ENCODE data around the gene C19orf85. TPM values are rescaled to one million over a fixed set of nuclear protein-coding genes. Genes with fewer than 3 reads are reported as not detected.
"Not testable (repeated sequence)": the region's sequence is repeated elsewhere in the genome, so short reads cannot be mapped to it uniquely, and the experiment has no call there.

C19orf85 gene
- polyA plus RNA-seq: not detected

DNA sequence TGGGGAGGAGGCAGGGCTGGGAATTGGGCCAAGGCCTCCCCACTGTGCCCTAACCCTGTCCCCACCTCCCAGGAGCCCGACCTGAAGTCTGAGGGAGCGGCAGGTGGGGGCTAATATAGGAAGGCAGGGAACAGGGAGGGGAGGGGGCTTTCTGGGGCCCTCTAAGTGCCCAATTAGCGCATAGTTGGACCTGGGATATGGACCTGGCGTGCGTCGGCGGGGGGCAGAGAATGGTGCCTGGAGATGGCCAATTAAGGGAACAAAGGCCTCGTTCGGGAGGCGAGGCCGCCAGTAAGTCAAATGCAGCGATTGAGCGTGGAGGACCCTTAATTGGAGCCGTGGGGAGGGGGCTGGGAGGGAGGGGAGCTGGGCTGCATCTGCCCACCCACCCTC lies at the start of gene C19orf85:
Gene C19orf85, minus strand, starts transcription at position 90 of the 393 bp plus-strand sequence. CDS start 197 bp downstream, outside the sequence.
- Mint-ChIP-seq H3K4me3 (no peak within 1 kb of the TSS), H3K27me3 (no peaks in the 10 kb centered on the region), H3K9me3 (no peaks in the 10 kb centered on the region), H3K27ac (no peak within 1 kb of the TSS), H3K36me3 (no peaks in the 10 kb centered on the region), H3K4me1 (peaks cover 10 to 22% (median 17%) of the 10 kb centered on the region in 3 donors)

DNA sequence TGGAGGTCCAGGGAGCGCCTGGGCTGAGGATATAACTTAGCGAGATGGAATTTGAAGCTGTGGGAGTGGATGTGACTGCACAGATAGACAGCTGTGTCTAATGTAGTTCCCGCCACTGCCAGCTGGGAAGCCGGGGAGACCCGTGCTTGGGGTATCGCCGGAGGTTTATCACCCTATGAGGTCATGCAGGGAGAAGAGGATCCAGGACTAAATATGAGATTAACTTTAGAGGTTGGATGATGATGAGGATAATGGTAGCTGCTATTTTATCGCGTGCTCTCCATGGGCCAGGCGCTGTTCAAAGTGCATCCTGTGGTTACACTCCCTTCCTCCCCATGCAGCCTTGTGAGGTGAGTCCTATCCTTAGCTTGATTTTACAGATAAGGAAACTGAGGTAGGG lies 43.6 kb upstream of the C19orf85 start:
- Mint-ChIP-seq H3K36me3 (peaks cover 2% of the 10 kb centered on the region), H3K4me3 (peak overlapping the region in 1 of 4 donors; percentile 7), H3K9me3 (no peaks in the 10 kb centered on the region), H3K4me1 (peaks cover 3 to 12% (median 4%) of the 10 kb centered on the region in 3 donors), H3K27ac (no peak overlapping the region), H3K27me3 (peaks cover 3% of the 10 kb centered on the region)

DNA sequence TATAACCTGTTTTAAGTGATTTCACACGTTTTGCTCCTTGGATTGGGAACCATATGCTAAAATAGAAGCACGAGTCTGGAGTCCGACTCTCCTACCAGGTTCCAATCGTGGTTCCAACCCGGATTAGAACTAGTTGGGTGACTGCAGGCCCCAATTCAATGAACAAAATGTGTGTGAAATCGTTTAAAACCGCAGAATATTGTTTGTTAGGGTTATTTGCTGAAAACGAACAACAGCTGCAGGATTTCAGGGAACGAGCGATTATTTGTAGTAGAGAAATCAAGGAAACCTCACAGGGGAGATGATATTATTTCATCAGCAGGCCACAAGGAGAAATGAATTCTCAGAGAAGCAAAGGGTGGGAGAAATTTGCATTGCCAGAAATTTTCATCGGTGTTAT lies 40.4 kb upstream of the C19orf85 start:
- Mint-ChIP-seq H3K27ac (peak overlapping the region in 1 of 3 donors; percentile 58), H3K9me3 (no peaks in the 10 kb centered on the region), H3K4me3 (peak overlapping the region in 2 of 4 donors; percentile 9 to 26), H3K36me3 (peaks cover 4% of the 10 kb centered on the region), H3K4me1 (peaks cover 5 to 14% (median 7%) of the 10 kb centered on the region in 3 donors), H3K27me3 (no peaks in the 10 kb centered on the region)

DNA sequence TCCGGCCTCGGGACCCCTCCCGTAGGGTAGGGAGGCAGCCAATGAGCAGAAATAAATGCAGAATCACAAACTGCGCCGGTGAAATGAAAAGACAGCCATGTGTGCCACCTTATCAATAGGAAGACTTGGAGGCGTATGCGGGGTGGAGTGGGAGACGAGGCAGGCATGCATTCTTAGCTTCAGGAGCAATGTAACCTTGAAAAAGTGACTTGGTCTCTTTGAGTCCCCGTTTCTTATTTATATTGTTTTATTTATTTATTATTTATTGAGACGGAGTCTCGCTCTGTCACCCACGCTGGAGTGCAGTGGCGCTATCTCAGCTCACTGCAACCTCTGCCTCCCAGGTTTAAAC lies 39.7 kb upstream of the C19orf85 start:
- Mint-ChIP-seq H3K27ac (peak overlapping the region; percentile 91 to 98 (median 93)), H3K9me3 (no peaks in the 10 kb centered on the region), H3K4me3 (peak overlapping the region; percentile 83 to 96 (median 96)), H3K4me1 (peaks cover 5 to 14% (median 7%) of the 10 kb centered on the region in 3 donors), H3K36me3 (peaks cover 4% of the 10 kb centered on the region), H3K27me3 (no peaks in the 10 kb centered on the region)

DNA sequence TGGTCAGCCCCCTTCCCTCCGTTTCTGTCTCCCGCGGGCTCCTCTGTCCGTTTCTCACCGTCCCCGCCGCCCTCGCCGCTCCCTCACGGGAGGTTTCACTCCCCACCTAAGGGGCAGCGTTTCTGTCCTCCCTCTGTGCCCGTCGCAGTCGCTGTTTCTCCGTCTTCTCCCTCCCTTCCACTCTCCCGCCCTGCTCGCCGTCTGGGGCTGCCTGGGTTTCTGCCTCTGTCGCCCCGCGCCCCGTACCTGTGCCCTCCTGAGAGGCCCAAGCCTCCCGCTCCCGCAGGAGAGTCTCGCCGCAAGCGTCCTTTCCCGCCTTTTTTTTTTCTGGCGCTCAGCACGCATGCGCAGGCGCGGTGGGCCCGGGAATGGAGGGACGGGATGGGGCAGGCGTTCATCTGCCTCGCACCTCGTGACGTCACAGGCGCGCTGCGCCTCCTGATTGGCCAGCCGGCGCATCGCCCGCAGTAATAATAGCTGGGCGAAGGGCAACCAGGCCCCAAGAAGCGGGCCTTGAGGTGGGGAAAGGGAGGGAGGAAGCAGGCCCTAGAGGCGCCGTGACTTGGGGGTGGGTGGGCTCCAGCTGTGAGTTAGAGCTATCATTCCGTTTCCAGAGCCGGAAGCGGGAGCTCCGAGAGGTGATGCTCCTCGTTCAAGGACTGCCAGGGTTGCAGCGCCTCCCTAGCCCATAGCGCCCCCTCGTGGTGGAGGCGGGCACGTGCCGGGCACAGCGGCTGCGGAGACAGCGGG lies 39.1 kb upstream of the C19orf85 start:
- Mint-ChIP-seq H3K9me3 (no peaks in the 10 kb centered on the region), H3K4me3 (peak overlapping the region; percentile 83 to 96 (median 96)), H3K27me3 (no peaks in the 10 kb centered on the region), H3K4me1 (peaks cover 5 to 14% (median 7%) of the 10 kb centered on the region in 3 donors), H3K27ac (peak overlapping the region; percentile 91 to 98 (median 93)), H3K36me3 (peaks cover 4% of the 10 kb centered on the region)

DNA sequence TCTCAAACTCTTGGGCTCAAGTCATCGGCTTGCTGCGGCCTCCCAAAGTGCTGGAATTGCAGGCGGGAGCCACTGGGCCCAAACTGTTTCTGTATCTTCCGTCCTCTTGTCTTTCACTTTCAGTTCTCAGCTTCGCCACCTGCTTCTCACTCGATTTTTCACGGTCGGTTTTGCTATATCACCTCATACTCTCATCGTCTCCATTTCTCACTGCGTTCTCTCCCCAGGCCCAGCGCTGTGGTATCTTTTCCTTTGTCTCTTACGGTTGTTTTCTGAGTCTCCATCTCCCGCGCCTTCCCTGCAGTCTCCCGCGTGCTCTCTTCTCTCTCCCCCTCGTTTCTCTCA lies 38.6 kb upstream of the C19orf85 start:
- Mint-ChIP-seq H3K4me3 (peak overlapping the region; percentile 83 to 96 (median 96)), H3K9me3 (no peaks in the 10 kb centered on the region), H3K4me1 (peaks cover 5 to 14% (median 7%) of the 10 kb centered on the region in 3 donors), H3K36me3 (peaks cover 4% of the 10 kb centered on the region), H3K27ac (peak overlapping the region; percentile 91 to 98 (median 93)), H3K27me3 (no peaks in the 10 kb centered on the region)

DNA sequence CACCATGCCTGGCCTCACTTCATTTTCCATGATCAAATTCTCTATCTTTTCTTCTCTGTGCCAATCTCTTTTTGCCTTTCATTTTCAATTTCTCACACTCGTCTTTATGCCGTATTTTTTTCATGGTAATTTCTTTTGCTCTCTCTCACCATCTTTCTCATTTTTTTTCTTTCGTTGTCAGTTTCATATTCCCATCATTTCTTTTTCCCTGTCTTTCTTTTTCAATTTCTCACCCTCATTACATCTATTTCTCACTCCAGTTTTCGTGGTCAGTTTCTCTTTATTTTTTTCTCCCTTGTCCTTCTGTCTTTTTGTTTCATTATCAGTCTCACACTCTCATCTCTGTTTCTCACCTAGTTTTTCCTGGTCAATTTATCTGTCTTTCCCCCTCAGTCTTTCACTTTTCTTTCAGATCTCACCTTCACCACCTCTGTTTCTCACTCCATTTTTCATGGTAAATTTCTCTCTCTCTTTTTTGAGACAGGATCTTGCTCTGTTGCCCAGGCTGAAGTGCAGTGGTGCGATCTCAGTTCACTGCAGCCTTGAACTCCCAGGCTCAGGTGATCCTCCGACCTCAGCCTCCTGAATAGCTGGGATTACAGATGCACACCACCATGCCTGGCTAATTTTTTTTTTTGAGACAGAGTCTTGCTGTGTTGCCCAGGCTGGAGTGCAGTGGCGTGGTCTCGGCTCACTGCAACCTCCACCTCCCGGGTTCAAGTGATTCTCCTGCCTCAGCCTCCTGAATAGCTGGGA lies 37.8 kb upstream of the C19orf85 start:
- H3K9me3 Mint-ChIP-seq: no peaks in the 10 kb centered on the region
- peak overlapping the region; percentile 4 to 76 (median 21) for H3K27ac Mint-ChIP-seq
- peak overlapping the region in 2 of 4 donors; percentile 39 to 46 for H3K4me3 Mint-ChIP-seq
- peaks cover 3% of the 10 kb centered on the region for H3K36me3 Mint-ChIP-seq
- H3K27me3 Mint-ChIP-seq: no peaks in the 10 kb centered on the region
- peaks cover 6 to 14% (median 7%) of the 10 kb centered on the region in 3 donors for H3K4me1 Mint-ChIP-seq

DNA sequence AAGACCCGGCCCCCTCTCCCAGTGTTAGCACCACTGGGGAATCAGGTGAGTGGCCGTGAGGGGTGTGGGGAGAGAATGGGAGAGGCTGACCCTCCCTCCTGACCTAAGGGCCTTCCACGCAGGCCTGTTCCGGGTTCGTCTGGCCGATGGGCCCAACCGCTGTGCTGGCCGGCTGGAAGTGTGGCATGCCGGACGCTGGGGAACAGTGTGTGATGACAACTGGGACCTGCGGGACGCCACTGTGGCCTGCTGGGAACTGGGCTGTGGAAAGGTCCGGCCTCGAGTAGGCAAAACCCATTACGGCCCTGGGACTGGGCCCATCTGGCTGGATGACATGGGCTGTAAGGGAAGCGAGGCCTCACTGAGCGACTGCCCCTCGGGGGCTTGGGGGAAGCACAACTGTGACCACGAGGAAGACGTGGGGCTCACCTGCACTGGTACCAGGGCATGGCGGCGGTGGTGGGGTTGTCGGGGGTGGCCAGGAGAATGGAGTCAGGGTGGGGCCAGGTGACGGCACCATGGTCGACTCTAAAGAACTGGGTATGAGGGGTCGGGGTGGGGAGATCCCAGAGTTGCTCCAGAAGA lies 35.9 kb upstream of the C19orf85 start:
- no peak overlapping the region for H3K27ac Mint-ChIP-seq
- peaks cover 6 to 14% (median 7%) of the 10 kb centered on the region in 3 donors for H3K4me1 Mint-ChIP-seq
- no peaks in the 10 kb centered on the region for H3K9me3 Mint-ChIP-seq
- no peaks in the 10 kb centered on the region for H3K27me3 Mint-ChIP-seq
- H3K4me3 Mint-ChIP-seq: no peak overlapping the region
- peaks cover 3% of the 10 kb centered on the region for H3K36me3 Mint-ChIP-seq

DNA sequence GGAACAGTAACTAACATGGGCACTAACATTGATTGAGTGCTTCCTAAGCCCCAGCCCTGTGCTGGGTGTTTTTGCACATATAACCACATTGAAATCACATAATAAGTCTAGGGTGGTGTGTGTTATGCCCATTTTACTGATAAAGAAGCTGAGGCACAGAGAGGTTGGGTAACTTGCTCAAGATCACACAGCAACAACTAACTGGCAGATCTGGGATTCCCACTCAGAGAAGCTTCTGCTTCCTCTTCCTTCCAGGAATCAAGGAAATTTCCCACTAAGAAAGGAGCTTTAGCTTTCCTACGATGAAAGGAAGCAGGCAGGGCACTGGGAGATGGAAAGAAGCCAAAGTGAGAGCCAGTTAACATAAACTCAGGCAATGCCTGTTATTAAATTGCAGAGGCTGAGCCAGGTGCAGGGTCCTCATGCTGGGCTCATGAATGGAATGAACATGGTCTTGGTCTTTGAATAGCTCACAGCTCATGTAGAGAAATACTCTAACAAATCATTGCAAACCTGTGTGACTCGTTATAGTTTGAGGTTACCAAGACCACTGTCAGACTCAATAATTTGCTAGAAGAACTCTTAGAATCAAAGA lies 33.8 kb upstream of the C19orf85 start:
- H3K27me3 Mint-ChIP-seq: peaks cover 3% of the 10 kb centered on the region
- H3K27ac Mint-ChIP-seq: no peak overlapping the region
- H3K4me1 Mint-ChIP-seq: peaks cover 4 to 5% (median 5%) of the 10 kb centered on the region in 3 donors
- peak overlapping the region in 1 of 4 donors; percentile 29 for H3K4me3 Mint-ChIP-seq
- no peaks in the 10 kb centered on the region for H3K9me3 Mint-ChIP-seq
- H3K36me3 Mint-ChIP-seq: peaks cover 3% of the 10 kb centered on the region

DNA sequence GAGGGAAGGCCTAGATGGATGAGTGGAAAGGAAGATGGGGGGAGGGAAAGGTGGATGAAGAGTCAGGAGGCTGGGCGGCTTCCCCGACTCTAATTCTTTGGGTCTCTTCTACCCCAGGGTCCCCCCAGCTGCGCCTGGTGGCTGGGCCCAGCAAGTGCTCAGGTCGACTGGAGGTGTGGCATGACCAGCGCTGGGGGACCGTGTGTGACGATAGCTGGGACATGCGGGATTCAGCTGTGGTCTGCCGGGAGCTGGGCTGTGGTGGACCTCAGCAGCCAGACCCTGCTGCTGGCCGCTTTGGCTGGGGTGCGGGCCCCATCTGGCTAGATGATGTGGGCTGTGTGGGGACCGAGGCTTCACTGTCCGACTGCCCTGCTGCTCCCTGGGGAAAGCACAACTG lies 33.2 kb upstream of the C19orf85 start:
- peaks cover 0 to 3% (median 1%) of the 10 kb centered on the region in 3 donors for H3K4me1 Mint-ChIP-seq
- H3K4me3 Mint-ChIP-seq: no peak overlapping the region
- H3K27me3 Mint-ChIP-seq: peaks cover 8% of the 10 kb centered on the region
- no peak overlapping the region for H3K27ac Mint-ChIP-seq
- no peaks in the 10 kb centered on the region for H3K9me3 Mint-ChIP-seq
- H3K36me3 Mint-ChIP-seq: peaks cover 1% of the 10 kb centered on the region

DNA sequence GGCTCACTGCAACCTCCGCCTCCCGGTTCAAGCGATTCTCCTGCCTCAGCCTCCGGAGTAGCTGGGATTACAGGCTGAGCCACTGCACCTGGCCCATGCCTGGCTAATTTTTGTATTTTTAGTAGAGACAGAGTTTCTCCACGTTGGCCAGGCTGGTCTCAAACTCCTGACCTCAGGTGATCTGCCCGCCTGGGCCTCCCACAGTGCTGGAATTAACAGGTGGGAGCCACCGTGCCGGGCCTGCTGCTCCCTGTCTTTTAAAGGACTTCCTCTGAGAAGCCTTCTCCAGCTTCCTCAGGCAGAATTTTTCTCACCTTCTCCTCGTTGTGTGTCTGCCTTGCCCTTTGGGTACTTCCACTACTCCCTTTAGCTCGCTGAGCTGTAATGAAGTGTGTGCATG lies 32.3 kb upstream of the C19orf85 start:
- H3K27ac Mint-ChIP-seq, H3K36me3 Mint-ChIP-seq, H3K4me1 Mint-ChIP-seq, H3K9me3 Mint-ChIP-seq: not testable (repeated sequence)
- H3K4me3 Mint-ChIP-seq: peak overlapping the region in 1 of 4 donors; percentile 68
- peaks cover 12% of the 10 kb centered on the region for H3K27me3 Mint-ChIP-seq

DNA sequence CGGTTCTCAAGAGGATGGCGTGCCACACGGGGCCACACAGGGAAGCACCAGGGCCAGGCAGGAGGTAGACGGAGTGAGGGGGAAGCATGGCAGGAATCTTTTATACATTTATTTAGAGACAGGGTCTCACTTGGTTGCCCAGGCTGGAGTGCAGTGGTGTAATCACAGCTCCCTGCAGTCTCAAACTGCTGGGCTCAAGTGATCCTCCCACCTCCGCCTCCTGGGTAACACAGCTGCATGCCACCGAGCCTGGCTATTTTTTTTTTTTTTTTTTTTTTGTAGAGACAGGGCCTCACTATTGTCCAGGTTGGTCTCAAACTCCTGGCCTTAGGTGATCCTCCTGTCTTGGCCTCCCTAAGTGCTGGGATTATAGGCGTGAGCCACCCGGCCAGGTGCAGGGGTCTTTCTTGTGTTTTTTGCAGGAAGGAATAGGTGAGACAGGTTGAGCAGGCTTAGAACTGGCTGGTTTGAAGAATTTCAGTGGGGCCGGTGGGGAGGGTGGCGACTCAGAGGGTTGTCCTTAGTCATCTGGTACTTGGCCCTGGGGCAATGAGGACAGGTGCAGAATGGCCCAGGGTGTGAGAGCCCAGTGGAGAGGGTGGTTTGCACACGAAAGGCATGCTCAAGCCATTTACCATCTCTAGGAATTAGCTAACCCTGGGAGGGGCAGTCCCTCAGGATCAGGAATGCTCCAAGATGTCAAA lies 31.2 kb upstream of the C19orf85 start:
- no peaks in the 10 kb centered on the region for H3K9me3 Mint-ChIP-seq
- no peak overlapping the region for H3K27ac Mint-ChIP-seq
- peaks cover 0 to 1% (median 0%) of the 10 kb centered on the region in 3 donors for H3K4me1 Mint-ChIP-seq
- H3K36me3 Mint-ChIP-seq: no peaks in the 10 kb centered on the region
- peaks cover 12% of the 10 kb centered on the region for H3K27me3 Mint-ChIP-seq
- H3K4me3 Mint-ChIP-seq: peak overlapping the region in 1 of 4 donors; percentile 5

DNA sequence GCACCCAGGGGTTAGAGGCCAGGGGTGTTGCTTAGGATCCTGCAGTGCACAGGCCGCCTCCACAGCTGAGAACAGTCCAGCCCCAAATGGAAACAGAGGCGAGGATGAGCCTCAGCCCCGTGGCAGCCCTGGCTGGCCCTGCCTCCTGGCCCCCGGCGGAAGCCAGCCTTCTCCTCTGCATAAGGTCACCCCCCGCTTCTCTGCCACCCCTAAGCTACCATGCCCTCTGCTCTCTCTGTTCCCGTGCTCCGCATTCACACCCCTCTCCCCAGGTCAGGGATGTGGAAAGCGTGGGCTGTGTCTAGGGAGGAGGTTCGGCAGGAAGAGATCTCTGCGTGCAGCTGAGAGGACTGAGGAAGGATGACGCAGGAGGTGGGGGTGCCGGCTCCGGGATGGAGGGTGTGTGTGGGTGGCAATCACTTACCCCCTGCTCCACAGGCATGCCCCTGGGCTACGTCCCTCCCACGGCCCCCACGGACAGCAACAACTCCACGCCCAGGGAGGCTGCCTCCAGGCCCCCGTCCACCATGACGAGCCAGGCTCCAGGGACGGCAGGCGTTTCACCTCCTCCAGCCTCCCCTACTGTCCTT lies 29.7 kb upstream of the C19orf85 start:
- Mint-ChIP-seq H3K4me1 (peaks cover 0 to 1% (median 0%) of the 10 kb centered on the region in 3 donors), H3K27ac (no peak overlapping the region), H3K36me3 (no peaks in the 10 kb centered on the region), H3K9me3 (no peaks in the 10 kb centered on the region), H3K27me3 (peaks cover 12% of the 10 kb centered on the region), H3K4me3 (no peak overlapping the region)

DNA sequence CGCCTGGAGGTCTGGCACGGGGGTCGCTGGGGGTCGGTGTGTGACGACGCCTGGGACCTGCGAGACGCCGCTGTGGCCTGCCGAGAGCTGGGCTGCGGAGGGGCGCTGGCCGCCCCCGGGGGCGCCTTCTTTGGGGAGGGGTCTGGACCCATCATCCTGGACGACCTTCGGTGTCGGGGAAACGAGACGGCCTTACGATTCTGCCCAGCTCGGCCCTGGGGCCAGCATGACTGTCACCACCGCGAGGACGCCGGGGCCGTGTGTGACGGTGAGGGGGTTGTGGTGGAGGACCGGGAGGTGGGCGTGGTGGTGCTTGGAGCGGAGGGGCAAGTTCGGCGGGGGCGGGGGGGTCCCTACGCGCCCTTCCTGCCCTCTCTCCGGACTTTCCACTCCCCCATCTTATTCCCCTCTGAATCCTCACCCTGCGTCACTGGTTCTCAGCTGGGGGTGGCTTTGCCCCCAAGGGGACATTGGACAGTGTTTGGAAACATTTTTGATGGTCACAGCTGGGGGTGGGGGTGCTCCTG lies 29.2 kb upstream of the C19orf85 start:
- Mint-ChIP-seq H3K4me3 (no peak overlapping the region), H3K9me3 (no peaks in the 10 kb centered on the region), H3K27ac (no peak overlapping the region), H3K27me3 (peaks cover 12% of the 10 kb centered on the region), H3K4me1 (peaks cover 0 to 1% (median 0%) of the 10 kb centered on the region in 3 donors), H3K36me3 (no peaks in the 10 kb centered on the region)
